GF-D8 (cell line): ENCODE data around the gene WDR35.
"Not testable (repeated sequence)": the region's sequence is repeated elsewhere in the genome, so short reads cannot be mapped to it uniquely, and the experiment has no call there.

Experiments used
- DNase-seq: peaks from one replicate; lab custom pipeline; 2025; lab: John Stamatoyannopoulos, UW

WDR35 gene

GRCh38 chr2:19894134-19894792 is 95.6 kb downstream of the WDR35 start:
- DNase-seq = no peak

- DNase-seq = no peak
Observed at GRCh38 chr2:19893520-19894133, 96.3 kb downstream of the WDR35 start.

- peak; percentile 96 for DNase-seq
Observed at GRCh38 chr2:19891971-19892370, 97.9 kb downstream of the WDR35 start.

GRCh38 chr2:19890104-19890503 is 99.8 kb downstream of the WDR35 start:
- DNase-seq = no peak

GRCh38 chr2:19888831-19889230 is 101.1 kb downstream of the WDR35 start:
- DNase-seq = no peak

- no peak for DNase-seq
Observed at GRCh38 chr2:19887510-19887909, 102.4 kb downstream of the WDR35 start.

GRCh38 chr2:19886261-19886660 is 103.6 kb downstream of the WDR35 start:
- no peak for DNase-seq

GRCh38 chr2:19885791-19886190 is 104.1 kb downstream of the WDR35 start:
- no peak for DNase-seq

GRCh38 chr2:19883971-19884720 is 105.8 kb downstream of the WDR35 start:
- DNase-seq = no peak

- DNase-seq = no peak
Observed at GRCh38 chr2:19883486-19883885, 106.4 kb downstream of the WDR35 start.

GRCh38 chr2:19882286-19882685 is 107.6 kb downstream of the WDR35 start:
- no peak for DNase-seq

GRCh38 chr2:19881908-19882265 is 108.0 kb downstream of the WDR35 start:
- DNase-seq = no peak

- DNase-seq = no peak
Observed at GRCh38 chr2:19881221-19881907, 108.5 kb downstream of the WDR35 start.

- not testable (repeated sequence) for DNase-seq
Observed at GRCh38 chr2:19880191-19880590, 109.7 kb downstream of the WDR35 start.

- DNase-seq = no peak
Observed at GRCh38 chr2:19879120-19879519, 110.8 kb downstream of the WDR35 start.

GRCh38 chr2:19878268-19879046 is 111.4 kb downstream of the WDR35 start:
- no peak for DNase-seq

- DNase-seq = no peak
Observed at GRCh38 chr2:19876751-19877150, 113.2 kb downstream of the WDR35 start.

GRCh38 chr2:19875280-19875679 is 114.6 kb downstream of the WDR35 start:
- DNase-seq = no peak

GRCh38 chr2:19874726-19875125 is 115.2 kb downstream of the WDR35 start:
- no peak for DNase-seq

GRCh38 chr2:19873014-19873413 is 116.9 kb downstream of the WDR35 start:
- no peak for DNase-seq

GRCh38 chr2:19872302-19872701 is 117.6 kb downstream of the WDR35 start:
- DNase-seq = no peak

- DNase-seq = no peak
Observed at GRCh38 chr2:19871836-19872235, 118.1 kb downstream of the WDR35 start.
